Thoracic aorta (tissue), 2 donors: ENCODE results near the gene FSTL4. TPM values are rescaled to one million over a fixed set of nuclear protein-coding genes. Genes with fewer than 3 reads are reported as not detected.
"Not testable (repeated sequence)": the region's sequence is repeated elsewhere in the genome, so short reads cannot be mapped to it uniquely, and the experiment has no call there.

Experiments used
- ATAC-seq: fragments of 150-250 bp; one replicate; pipeline ENCODE4 v1.8.0; 2017; ENCODE audit warnings: low read depth; ENCODE audit not compliant: insufficient number of reproducible peaks, low FRiP score
- DNase-seq: peaks from one replicate; pipeline ENCODE4 v3.0.0-alpha.2; 2020; ENCODE audit warnings: low spot score
- H3K27ac ChIP-seq, 2 donors: fragments of 200-600 bp; sonication (generic); 1 replicate in 1 of 2; 2 replicates in 1 of 2; pipeline ENCODE4 v1.5.1; 2016; ENCODE audit warnings: mild to moderate bottlenecking in 2 of 2, moderate library complexity in 2 of 2
- H3K27me3 ChIP-seq: fragments of 200-600 bp; sonication (generic); replicated peaks from 2 replicates; pipeline ENCODE4 v1.6.0; 2016; ENCODE audit warnings: mild to moderate bottlenecking; ENCODE audit not compliant: insufficient read depth
- H3K36me3 ChIP-seq: fragments of 200-600 bp; sonication (generic); one replicate; pipeline ENCODE4 v1.5.1; 2016
- H3K4me1 ChIP-seq, 2 donors: fragments of 200-600 bp; sonication (generic); 1 replicate in 1 of 2; 2 replicates in 1 of 2; pipeline versions ENCODE4 v1.5.1 to v1.6.0; 2016; ENCODE audit warnings: low read depth in 2 of 2, mild to moderate bottlenecking in 1 of 2; ENCODE audit not compliant: control insufficient read depth in 1 of 2
- H3K4me3 ChIP-seq: fragments of 200-600 bp; sonication (generic); 2 replicates; pipeline ENCODE4 v1.5.1; 2016; ENCODE audit warnings: mild to moderate bottlenecking
- H3K9me3 ChIP-seq: fragments of 200-600 bp; sonication (generic); 2 replicates; pipeline ENCODE4 v1.5.1; 2016
- total RNA-seq, 2 donors: library from RNA; depleted of rRNA; stranded (reverse); fragments of >200 nt; gene quantifications; one replicate each; pipeline versions ENCODE4 v1.1.0 to v1.2.3, GENCODE V29; 2016
- TF ChIP-seq, protein P1 (sequence below): fragments of 200-600 bp; sonication (generic); IDR thresholded peaks from one replicate; pipeline ENCODE4 v1.5.1; 2019; ENCODE audit warnings: antibody characterized with exemption

FSTL4 gene
- total RNA-seq, 2 donors from 2014 or later = not detected

DNA sequence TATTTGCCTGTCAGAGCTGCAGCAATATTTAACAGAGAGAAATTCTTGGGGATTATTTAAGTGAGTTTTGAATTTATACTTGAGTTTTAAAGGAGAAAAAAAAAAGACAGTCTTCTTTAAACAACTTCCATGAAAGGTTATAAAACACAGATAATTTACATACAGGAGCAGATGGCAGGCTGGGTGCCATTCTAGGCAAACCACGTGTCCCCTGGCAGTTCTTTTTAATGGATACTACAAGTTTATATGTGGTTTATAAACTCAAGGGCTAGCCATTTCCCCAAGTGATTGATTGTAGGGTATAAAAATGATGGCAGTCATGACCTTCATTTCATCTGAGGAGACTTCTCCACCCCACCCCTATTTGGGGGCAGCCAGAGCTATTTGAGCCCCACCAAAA, 166.6 kb downstream of the FSTL4 start:
- DNase-seq = no peak
- no peak for ATAC-seq
- Histone ChIP-seq H3K4me3 (no peak overlapping the region), H3K4me1 (no peaks in the 10 kb centered on the region), H3K27me3 (no peaks in the 10 kb centered on the region), H3K9me3 (no peaks in the 10 kb centered on the region), H3K27ac (no peak overlapping the region), H3K36me3 (no peaks in the 10 kb centered on the region)
- TF ChIP-seq, protein P1, sequence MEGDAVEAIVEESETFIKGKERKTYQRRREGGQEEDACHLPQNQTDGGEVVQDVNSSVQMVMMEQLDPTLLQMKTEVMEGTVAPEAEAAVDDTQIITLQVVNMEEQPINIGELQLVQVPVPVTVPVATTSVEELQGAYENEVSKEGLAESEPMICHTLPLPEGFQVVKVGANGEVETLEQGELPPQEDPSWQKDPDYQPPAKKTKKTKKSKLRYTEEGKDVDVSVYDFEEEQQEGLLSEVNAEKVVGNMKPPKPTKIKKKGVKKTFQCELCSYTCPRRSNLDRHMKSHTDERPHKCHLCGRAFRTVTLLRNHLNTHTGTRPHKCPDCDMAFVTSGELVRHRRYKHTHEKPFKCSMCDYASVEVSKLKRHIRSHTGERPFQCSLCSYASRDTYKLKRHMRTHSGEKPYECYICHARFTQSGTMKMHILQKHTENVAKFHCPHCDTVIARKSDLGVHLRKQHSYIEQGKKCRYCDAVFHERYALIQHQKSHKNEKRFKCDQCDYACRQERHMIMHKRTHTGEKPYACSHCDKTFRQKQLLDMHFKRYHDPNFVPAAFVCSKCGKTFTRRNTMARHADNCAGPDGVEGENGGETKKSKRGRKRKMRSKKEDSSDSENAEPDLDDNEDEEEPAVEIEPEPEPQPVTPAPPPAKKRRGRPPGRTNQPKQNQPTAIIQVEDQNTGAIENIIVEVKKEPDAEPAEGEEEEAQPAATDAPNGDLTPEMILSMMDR = no peak

DNA sequence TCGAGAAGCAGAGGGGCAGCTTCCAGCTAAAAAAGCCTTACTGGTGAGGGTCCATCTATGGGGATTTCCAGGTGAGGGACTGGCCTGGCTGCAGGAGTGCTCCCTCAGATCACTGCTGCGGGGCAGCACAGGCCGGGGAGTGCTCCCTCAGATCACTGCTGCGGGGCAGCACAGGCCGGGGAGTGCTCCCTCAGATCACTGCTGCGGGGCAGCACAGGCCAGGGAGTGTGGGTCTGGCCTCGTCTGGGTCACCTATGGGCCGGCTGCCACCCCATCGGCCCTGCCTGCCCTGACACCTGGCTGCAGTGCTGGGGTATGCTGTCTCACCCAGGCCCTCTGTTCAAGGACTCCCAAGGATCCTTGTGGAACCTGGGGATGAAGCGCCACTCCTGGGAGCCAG, 167.1 kb downstream of the FSTL4 start:
- not testable (repeated sequence) for ATAC-seq, DNase-seq, H3K27ac ChIP-seq

DNA sequence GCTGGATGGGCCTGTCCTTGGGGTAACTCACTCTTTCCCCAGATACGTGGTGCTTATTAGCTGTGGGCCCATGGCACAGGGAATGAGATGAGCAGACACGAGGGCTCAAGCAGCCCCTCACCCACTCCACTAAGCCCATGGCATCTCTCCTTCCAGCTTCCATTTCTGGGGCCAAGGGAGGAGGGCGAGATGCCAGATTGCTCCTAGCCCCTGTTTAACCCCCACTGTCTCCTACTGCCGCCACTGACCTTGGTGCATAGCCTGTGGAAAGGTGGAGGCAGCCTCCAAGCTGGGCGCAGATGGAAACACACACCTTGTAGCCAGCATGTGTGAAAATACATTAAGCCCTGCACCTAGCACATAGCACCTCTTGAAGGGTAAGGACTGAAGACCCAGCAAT, 167.6 kb downstream of the FSTL4 start:
- ATAC-seq (no peak), DNase-seq (no peak)
- TF ChIP-seq, protein P1 = no peak
- no peaks in the 10 kb centered on the region for H3K9me3 ChIP-seq
- H3K27me3 ChIP-seq = no peaks in the 10 kb centered on the region
- no peak overlapping the region for H3K4me3 ChIP-seq
- no peaks in the 10 kb centered on the region for H3K4me1 ChIP-seq
- H3K36me3 ChIP-seq = no peaks in the 10 kb centered on the region
- H3K27ac ChIP-seq = no peak overlapping the region

More for the DNA sequence above, 167.1 kb downstream of the FSTL4 start:
- not testable (repeated sequence) for H3K36me3 ChIP-seq, H3K9me3 ChIP-seq, H3K27me3 ChIP-seq, H3K4me1 ChIP-seq, H3K4me3 ChIP-seq

DNA sequence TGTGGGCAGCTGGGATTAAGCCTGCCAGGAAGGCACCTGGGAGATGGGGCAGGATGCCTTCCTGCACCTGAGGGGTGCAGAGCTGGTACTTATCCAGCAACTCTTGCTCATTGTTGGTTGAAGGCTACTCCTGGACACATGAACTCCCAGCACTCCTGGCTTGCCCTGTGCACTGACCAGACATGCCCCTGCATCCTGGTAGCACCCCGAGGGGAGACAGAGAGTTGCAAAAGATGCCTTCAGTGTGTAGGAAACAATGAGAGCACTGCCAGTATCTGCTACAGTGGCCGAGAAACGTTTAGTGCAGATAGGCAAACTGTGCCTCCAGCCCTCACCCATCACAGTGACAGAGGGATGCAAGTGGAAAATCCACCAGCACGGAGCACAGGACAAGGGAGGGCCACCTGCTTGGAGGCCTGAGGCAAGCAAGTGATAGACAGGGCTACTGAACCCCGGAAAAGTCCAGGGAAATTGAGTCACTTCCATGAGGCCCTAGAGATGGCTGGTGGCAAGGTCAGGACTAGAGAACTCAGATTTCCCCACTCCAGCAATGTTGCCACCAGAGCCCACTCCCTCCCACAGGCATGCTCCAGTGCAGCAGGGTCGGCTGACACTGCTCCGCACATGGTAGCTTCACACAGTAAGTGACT, 171.1 kb downstream of the FSTL4 start:
- TF ChIP-seq, protein P1 = no peak
- H3K36me3 ChIP-seq = no peaks in the 10 kb centered on the region
- ATAC-seq (no peak), DNase-seq (no peak)
- H3K9me3 ChIP-seq = no peaks in the 10 kb centered on the region
- H3K4me3 ChIP-seq = no peak overlapping the region
- no peak overlapping the region for H3K27ac ChIP-seq
- no peaks in the 10 kb centered on the region for H3K27me3 ChIP-seq
- H3K4me1 ChIP-seq = no peaks in the 10 kb centered on the region

DNA sequence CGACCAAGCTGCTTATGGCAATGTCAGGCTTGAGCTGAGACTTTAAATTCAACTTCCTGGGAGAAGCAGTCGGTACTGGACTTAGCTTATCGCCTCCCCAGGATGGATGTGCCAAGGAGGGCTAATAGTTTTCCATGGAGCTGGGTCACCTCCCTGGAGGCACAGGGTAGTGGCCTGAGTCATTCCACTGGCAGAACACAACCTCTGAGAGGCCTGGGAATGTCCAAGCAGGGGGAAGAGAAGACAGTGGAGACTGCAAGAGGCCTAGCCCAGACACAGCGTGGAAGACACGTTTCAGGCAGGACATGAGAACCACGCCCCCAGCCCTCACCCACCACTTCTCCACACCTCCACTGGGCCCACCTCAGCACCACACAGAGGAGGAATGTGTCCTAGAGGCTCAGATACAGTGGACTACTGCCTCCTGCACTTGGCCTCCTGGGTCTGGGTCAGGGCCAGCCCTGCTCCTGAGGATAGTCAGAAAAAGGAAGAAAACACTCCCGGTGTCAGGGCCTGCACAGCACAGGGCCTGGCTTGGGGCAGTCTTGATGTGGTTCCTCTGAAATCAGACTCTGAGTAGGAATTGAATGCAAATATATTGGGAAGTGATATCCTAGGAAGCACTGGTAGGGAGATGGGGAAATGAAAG, 171.8 kb downstream of the FSTL4 start:
- H3K27me3 ChIP-seq = no peaks in the 10 kb centered on the region
- no peak for ATAC-seq
- no peak for DNase-seq
- TF ChIP-seq, protein P1 = no peak
- H3K4me1 ChIP-seq = no peaks in the 10 kb centered on the region
- no peaks in the 10 kb centered on the region for H3K36me3 ChIP-seq
- H3K9me3 ChIP-seq = no peaks in the 10 kb centered on the region
- H3K27ac ChIP-seq = no peak overlapping the region
- no peak overlapping the region for H3K4me3 ChIP-seq
